Motor neuron (in vitro differentiated cells): ENCODE results near the gene NLRP1. TPM values are rescaled to one million over a fixed set of nuclear protein-coding genes. Genes with fewer than 3 reads are reported as not detected.
A peak's percentile ranks its signal among the peaks of the same experiment; 100 is the strongest.

ENCODE experiments used
- ATAC-seq, 8 experiments: fragments of 200-7000 bp; cut with Tn5 transposase; replicated peaks in 6 of 8; 2 replicates each; pipeline ENCODE4 v1.8.0; 2021; ENCODE audit warnings: mild to moderate bottlenecking in 8 of 8, moderate library complexity in 8 of 8
- H3K27ac ChIP-seq, 2 donors: fragments of 250-450 bp; sonication (Bioruptor Pico); 2 replicates each; pipeline ENCODE4 v1.9.0; 2021; ENCODE audit warnings: antibody characterized with exemption in 2 of 2, mild to moderate bottlenecking in 2 of 2, moderate library complexity in 1 of 2
- H3K4me1 ChIP-seq, 2 donors: fragments of 250-450 bp; sonication (Bioruptor Pico); replicated peaks in 1 of 2; 2 replicates each; pipeline ENCODE4 v1.6.1; 2021; ENCODE audit warnings: antibody characterized with exemption in 2 of 2, mild to moderate bottlenecking in 2 of 2, moderate library complexity in 1 of 2
- H3K4me3 ChIP-seq, 5 donors: fragments of 250-450 bp; sonication (Bioruptor Pico); 2 replicates each; pipeline ENCODE4 v1.9.0; 2021; ENCODE audit warnings: antibody characterized with exemption in 5 of 5, mild to moderate bottlenecking in 5 of 5, moderate library complexity in 4 of 5
- WGBS, 10 experiments: fragments of 450-650 bp; shearing (Covaris generic); methylation state at CpG; one replicate each; pipeline ENCODE4 v1.0.0; 2022; 5-methylcytosine and 5-hydroxymethylcytosine counted together
- in situ Hi-C, 9 experiments: fragments of 400-800 bp; cut with MboI; loops; one replicate each; pipeline ENCODE4 v1.15.0; 2021; ENCODE audit warnings: low sequenced_read_pairs in 9 of 9, low pct_unique_long_range_greater_than_20kb in 2 of 9; ENCODE audit not compliant: unreplicated experiment in 9 of 9
- total RNA-seq, 8 experiments: library from RNA; unstranded; fragments of 300-600 nt; gene quantifications; 2 replicates each; pipeline versions ENCODE4 v1.2.3 to v1.2.4, GENCODE V29; 2022

The NLRP1 gene
- total RNA-seq, 8 experiments from 2014 or later, result 8.4 to 993 (median 67.8) TPM

DNA sequence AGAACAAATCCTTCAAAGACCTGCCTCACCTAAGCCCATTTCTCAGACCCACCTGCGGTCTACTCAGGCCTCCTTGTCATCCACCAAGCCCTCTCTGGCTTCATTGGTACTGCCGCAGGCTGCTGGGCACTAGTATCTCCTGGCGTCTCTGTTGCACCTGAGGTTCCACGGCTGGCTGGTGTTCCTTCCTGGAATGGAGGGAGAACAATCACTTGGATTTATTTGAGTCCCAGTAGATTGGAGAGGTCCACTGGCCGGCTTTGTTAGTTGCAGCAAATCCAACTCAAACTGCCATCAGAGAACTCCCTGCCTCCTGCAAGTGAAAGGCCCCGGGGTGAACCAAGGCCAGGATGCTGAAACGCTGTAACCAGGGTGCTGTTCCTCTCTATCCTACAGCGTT, 82.6 kb downstream of the NLRP1 start:
- 51 to 100% (median 78%) methylated on average over 1 to 7 of the region's 8 CpGs; no CpG with 5 or more reads in 1 of the 10 experiments for WGBS, 10 experiments
- Histone ChIP-seq H3K4me3 (no peak overlapping the region), H3K27ac (no peak overlapping the region), H3K4me1 (peaks cover 7 to 14% of the 10 kb centered on the region in 2 donors)
- ATAC-seq, result no peak
- in situ Hi-C loops, result no loop called here

DNA sequence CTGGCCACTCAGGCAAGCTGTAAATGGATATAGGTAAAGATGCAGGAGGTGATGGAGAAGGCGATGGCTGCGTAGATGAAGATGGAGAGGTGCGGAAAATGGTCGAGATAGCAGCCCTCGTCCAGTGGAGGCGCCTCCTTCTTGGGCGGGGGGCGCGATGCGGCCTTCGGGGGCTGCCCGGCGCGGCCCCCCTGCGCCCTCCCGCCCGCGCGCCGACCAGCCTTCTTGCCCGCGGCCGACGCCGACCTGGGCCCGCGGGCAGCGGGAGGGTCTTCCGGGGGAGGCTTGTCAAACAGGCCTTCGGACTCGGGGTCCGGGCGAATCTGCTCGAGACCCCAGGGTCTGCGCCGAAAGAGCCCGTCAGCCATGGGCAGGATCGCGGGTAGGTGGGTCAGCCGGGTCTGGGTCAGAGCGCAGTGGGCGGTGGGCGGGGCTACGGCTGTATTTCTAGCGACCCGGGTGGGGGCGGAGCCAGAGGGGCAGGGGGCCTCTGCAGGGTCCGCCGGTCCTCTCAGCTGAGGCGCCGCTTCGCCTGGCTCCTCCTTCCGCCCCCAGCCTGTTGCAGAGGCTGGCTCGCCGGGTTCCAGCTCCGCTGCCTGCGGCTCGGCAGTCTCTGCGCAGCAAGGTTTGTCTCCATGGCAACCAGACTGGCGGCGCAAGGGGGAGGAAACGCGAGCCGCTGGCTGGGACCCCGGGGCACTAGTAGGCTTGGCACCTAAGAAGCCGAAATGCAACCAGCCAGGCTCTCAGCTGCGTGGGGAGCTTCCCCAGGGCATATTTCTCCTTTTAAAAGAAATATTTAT, 83.5 kb downstream of the NLRP1 start:
- peaks cover 7 to 14% of the 10 kb centered on the region in 2 donors for H3K4me1 ChIP-seq
- peak; percentile 93 to 99 (median 96) for ATAC-seq
- peak overlapping the region; percentile 63 to 79 (median 72) for H3K4me3 ChIP-seq
- H3K27ac ChIP-seq, result peak overlapping the region; percentile 74 to 84
- in situ Hi-C loops, result no loop called here
- WGBS, 10 experiments, result 0 to 3% (median 1%) methylated on average over 1 to 9 of the region's 67 CpGs; no CpG with 5 or more reads in 6 of the 10 experiments

DNA sequence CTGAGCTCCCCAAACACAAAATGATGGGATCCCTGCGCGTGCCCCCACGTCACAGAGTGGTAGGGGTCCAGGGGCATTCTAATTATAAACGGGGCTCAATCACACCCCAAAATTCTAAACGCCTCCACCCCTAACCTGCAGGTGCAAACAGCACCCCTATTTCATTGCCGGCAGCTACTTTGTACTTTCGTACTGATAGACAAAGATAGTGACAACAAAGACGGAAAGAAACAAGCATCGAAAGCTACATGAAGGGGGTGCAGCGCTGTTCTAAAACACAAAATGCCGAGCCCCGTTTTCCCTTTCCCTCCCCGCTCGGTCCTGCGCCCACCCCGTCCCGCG, 84.1 kb downstream of the NLRP1 start:
- Histone ChIP-seq H3K4me1 (peaks cover 7 to 14% of the 10 kb centered on the region in 2 donors), H3K27ac (peak overlapping the region; percentile 74 to 84), H3K4me3 (peak overlapping the region; percentile 63 to 79 (median 72))
- ATAC-seq, result no peak
- WGBS, 10 experiments, result 0% methylated on average over 1 to 10 of the region's 18 CpGs; no CpG with 5 or more reads in 7 of the 10 experiments
- in situ Hi-C loops, result no loop called here

DNA sequence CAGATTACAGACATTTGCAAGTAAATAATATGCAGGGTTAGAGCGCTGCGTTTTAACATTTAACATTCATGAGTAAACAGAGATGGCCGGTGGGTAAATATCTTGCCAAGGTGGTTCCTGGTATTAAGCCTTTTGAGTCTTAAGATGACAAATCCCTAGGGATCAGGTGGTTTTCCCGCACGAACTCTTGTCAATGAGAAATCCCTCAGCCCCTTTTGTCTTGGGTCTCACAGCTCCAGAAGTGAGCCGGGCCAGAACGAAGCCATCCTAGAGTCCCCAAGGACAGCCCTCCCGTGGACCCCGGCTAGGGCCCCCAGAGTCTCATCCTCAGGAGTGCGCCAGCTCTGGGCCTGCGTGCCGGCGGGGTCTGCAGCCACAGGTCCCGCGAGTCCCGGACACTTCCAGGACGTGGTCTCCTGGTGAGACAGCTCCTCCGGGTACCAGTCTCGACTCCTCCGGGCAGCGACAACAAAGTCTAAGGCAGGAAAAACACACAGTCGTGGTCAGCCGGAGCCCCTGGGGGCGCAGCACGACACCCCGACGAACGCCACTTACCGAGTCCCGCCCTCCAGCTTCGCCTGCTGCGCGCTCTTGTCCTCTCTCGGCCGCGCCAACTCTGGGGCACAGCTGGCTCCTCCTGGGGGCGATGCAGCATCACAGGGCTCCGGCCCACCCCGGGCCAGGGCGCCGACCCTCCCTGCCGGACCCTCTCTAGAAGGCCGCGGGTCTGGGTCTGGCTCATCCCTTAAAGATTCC, 84.7 kb downstream of the NLRP1 start:
- in situ Hi-C loops, result no loop called here
- peak overlapping the region; percentile 63 to 79 (median 72) for H3K4me3 ChIP-seq
- peak in 6 of 8 experiments; percentile 7 to 35 (median 27) for ATAC-seq
- 0 to 80% (median 35%) methylated on average over 1 to 16 of the region's 44 CpGs; no CpG with 5 or more reads in 2 of the 10 experiments for WGBS, 10 experiments
- peaks cover 7 to 14% of the 10 kb centered on the region in 2 donors for H3K4me1 ChIP-seq
- peak overlapping the region; percentile 74 to 84 for H3K27ac ChIP-seq

DNA sequence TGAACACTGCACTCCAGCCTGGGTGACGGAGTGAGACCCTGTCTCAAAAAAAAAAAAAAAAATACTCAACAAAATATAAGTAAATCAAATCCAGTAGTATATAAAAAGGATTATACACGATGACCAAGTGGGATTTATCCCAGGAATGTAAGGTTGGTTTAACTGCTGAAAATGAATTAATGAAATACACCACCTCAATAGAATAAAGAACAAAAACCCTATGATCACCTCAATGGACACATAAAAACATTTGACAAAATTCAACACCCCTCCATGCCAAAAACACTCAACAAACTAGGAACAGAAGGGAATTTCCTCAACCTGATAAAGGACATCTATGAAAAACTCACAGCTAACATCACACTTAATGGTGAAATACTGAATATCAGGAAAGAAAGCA, 91.3 kb downstream of the NLRP1 start:
- H3K27ac ChIP-seq, result no peak overlapping the region
- no peak for ATAC-seq
- H3K4me3 ChIP-seq, result no peak overlapping the region
- in situ Hi-C loops, result no loop called here
- 38 to 100% (median 89%) methylated on average over 1 to 2 of the region's 2 CpGs for WGBS, 10 experiments
- H3K4me1 ChIP-seq, result peaks cover 0 to under 1% of the 10 kb centered on the region in 2 donors

DNA sequence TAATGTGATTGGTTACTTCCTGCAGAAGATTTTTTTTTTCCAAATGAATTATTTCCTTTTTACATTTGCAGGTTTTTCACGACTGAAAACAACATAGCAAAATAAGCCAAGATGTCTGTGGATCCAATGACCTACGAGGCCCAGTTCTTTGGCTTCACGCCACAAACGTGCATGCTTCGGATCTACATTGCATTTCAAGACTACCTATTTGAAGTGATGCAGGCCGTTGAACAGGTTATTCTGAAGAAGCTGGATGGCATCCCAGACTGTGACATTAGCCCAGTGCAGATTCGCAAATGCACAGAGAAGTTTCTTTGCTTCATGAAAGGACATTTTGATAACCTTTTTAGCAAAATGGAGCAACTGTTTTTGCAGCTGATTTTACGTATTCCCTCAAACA, 95.6 kb downstream of the NLRP1 start:
- Histone ChIP-seq H3K27ac (no peak overlapping the region), H3K4me1 (peaks cover 8 to 17% of the 10 kb centered on the region in 2 donors), H3K4me3 (no peak overlapping the region)
- in situ Hi-C loops, result no loop called here
- 67 to 100% (median 92%) methylated on average over 1 to 8 of the region's 8 CpGs for WGBS, 10 experiments
- ATAC-seq, result no peak

DNA sequence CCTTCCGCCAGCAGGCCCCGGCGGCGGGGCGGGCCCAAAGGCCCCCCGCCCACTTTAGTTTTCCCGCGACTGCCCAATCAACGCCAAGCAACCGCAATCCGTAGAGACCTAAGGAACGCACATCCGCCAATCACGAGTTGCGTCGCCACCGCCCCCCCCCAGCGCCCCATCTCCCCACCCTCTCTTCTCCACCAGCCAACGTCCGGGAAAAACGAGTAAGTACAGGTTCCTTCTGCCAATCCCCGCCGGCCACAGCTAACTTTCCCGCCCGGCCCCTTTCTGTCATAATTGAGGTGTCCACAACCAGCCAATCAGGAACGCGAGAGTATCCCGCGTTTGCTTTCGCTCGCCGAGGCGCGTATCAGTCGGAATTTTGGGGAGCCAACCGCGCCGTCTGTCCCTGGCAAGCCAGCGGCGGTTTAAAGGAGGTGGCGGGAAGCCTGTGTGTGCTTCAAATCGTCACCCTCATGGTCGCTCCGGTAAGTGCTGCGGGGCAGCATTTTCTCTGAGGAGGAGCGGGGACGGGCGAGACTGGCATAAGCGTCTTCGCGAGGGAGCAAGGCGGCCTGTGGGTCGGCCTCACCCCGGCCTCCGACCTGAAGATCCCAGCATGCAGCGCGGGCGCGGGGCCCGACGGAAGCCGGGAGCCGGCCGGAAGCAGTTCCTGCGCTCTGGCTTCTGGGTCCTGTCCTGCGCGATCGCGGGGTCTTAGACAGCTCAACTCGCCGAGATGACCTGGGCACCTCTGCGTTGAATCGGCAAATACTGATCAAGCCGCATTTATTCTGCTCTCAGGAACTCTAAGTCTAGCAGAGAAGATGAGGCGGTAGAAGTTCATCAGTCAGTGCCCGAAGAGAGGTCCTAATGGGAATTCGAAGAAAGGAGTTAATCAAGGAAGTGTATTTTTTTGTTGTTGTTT, 97.8 kb downstream of the NLRP1 start, which contains the start of gene MIS12:
TSS of gene MIS12 (plus strand) at position 361 of the 919 bp plus-strand sequence. CDS start 2,297 bp downstream, outside the sequence.
- Histone ChIP-seq H3K4me3 (peak within 1 kb of the TSS; percentile 64 to 96 (median 86)), H3K27ac (peak within 1 kb of the TSS; percentile 96 to 99), H3K4me1 (peaks cover 8 to 17% of the 10 kb centered on the region in 2 donors)
- in situ Hi-C loops, result no loop called here
- ATAC-seq, result peak; percentile 85 to 95 (median 95)
- WGBS, 10 experiments, result 0% methylated on average over 1 to 15 of the region's 77 CpGs; no CpG with 5 or more reads in 3 of the 10 experiments

DNA sequence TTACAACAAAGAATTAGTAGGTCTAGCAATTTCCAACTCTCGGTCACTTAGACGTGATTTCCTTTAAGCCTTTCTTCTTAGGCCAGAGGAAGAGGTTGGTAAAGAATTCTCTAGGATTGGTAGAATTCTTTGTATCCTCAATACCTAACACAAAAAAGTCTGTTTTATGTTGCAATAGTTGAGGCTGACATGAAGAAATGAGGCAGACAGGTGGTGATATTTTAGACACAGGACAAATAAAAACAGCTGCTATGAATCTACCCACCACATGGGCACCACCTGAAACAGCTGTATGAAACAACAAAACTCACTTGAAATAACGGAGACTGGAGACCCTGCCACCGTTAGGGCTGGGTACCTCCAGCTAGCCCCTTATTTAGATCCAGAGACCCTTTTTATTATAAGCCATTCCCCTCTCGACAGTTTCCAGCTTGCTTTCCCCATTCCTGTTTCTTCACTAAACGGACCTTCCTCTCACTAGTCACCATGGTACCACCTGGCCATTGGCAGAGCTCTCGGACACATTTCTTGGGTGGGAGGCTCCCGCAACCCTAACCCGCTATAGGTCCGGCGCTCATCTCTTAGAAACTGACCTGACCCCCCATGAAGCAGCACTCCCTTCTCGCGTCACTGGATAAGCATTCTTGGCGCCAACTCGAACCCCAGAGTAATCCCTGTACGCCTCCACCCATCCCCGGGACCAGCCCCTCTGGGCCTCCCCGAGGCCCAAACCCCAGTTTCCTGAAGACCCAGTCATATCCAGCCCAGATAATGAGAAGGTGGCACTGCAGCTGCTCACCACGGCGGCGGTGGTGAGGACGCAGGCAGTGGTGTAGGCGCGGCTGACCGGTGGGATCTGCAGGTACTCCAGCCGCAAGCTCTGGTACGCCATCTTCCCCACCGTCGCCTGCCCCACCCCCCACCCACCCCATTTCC, 98.8 kb downstream of the NLRP1 start, which contains the start of gene DERL2:
TSS of gene DERL2 (minus strand) at position 909 of the 936 bp plus-strand sequence. CDS start at position 892, 17 bp downstream.
- Histone ChIP-seq H3K27ac (peak within 1 kb of the TSS; percentile 96 to 99), H3K4me3 (peak within 1 kb of the TSS; percentile 64 to 96 (median 86)), H3K4me1 (peaks cover 8 to 17% of the 10 kb centered on the region in 2 donors)
- ATAC-seq, result peak; percentile 5 to 41 (median 14)
- in situ Hi-C loops, result no loop called here
- 0 to 100% (median 15%) methylated on average over 1 to 14 of the region's 29 CpGs for WGBS, 10 experiments

DNA sequence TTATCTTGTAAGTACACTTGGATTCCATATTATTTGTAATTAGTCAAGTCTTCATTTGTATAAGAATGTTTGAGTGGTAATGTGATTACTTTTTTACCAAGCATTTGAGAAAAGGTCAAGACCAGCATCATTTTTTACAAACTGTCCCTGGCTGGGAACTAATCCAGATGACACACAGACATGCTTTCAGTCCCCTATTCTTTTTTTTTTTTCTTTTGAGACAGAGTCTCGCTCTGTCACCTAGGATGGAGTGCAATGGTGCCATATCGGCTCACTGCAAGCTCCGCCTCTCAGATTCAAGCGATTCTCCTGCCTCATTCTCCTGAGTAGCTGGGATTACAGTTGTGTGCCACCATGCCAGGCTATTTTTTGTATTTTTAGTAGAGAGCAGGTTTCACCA, 102.9 kb downstream of the NLRP1 start:
- no peak for ATAC-seq
- H3K27ac ChIP-seq, result no peak overlapping the region
- no peak overlapping the region for H3K4me3 ChIP-seq
- H3K4me1 ChIP-seq, result peaks cover 5 to 9% of the 10 kb centered on the region in 2 donors
- in situ Hi-C loops, result no loop called here
- 77 to 100% (median 99%) methylated on average over 1 to 4 of the region's 4 CpGs; no CpG with 5 or more reads in 2 of the 10 experiments for WGBS, 10 experiments

DNA sequence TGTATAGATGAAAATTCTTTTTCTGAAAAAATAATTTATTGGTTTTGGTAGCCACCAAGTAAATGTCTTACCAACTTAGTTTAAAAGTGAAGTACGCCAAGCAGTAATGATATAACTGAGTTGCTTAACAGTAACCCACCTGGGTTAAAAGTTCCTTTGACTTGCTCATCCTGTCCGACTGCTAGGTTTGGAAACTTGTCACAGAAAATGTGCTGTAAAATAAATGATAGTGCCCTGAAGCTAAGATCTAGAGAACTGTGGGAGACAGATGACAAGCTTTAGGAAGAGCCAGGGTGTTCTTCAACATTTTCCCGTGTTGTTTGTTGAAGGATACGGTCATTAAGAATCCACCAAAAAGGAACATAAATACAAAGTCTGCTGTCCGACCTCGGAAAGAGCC, 103.3 kb downstream of the NLRP1 start:
- H3K27ac ChIP-seq, result no peak overlapping the region
- in situ Hi-C loops, result no loop called here
- 88 to 100% (median 98%) methylated on average over 2 to 6 of the region's 6 CpGs for WGBS, 10 experiments
- H3K4me1 ChIP-seq, result peaks cover 5 to 9% of the 10 kb centered on the region in 2 donors
- H3K4me3 ChIP-seq, result no peak overlapping the region
- ATAC-seq, result no peak

DNA sequence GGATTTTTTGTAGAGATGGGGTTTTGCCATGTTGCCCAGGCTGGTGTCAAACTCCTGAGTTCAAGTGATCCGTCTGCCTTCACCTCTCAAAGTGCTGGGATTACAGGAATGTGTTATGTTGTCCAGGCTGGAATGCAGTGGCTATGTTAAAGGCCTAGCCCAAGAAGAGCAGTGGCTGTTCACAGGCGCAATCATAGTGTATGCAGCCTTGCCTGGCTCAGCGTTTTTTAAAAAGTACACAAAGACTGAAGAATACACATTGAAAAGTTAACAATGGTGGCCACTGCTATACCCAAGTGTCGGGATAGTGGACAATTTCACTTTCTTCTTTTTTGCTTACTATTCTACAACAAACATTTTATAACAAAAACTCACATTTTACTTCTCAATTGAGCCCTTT, 105.3 kb downstream of the NLRP1 start:
- Histone ChIP-seq H3K27ac (no peak overlapping the region), H3K4me3 (no peak overlapping the region), H3K4me1 (no peaks in the 10 kb centered on the region)
- in situ Hi-C loops, result no loop called here
- 80 to 100% (median 100%) methylated on average over 1 to 3 of the region's 4 CpGs for WGBS, 10 experiments
- peak in 3 of 8 experiments; percentile 50 to 92 (median 53) for ATAC-seq
